Trophoblast cell (in vitro differentiated cells and primary cell): ENCODE measurements around the gene CCR6.
"Not testable (repeated sequence)": the region's sequence is repeated elsewhere in the genome, so short reads cannot be mapped to it uniquely, and the experiment has no call there.

Source experiments
- DNase-seq, 2 donors: peaks; one replicate each; pipeline ENCODE4 v3.0.0-alpha.2; 2016
- H2AFZ ChIP-seq: 2 replicates; pipeline ENCODE4 v1.6.1; 2013; ENCODE audit warnings: low read length, moderate library complexity, mild to moderate bottlenecking; ENCODE audit not compliant: insufficient read depth, poor library complexity
- H2AK5ac ChIP-seq: 2 replicates; pipeline ENCODE4 v1.6.1; 2013; ENCODE audit warnings: mild to moderate bottlenecking, low read length
- H2BK120ac ChIP-seq: 2 replicates; pipeline ENCODE4 v1.6.1; 2013; ENCODE audit warnings: low read length, mild to moderate bottlenecking, moderate library complexity; ENCODE audit not compliant: insufficient read depth, poor library complexity
- H2BK12ac ChIP-seq: 2 replicates; pipeline ENCODE4 v1.6.1; 2013; ENCODE audit warnings: mild to moderate bottlenecking, low read length, moderate library complexity
- H2BK5ac ChIP-seq: 2 replicates; pipeline ENCODE4 v1.6.1; 2013; ENCODE audit warnings: low read length, low read depth, moderate library complexity, mild to moderate bottlenecking; ENCODE audit not compliant: poor library complexity
- H3K14ac ChIP-seq: 2 replicates; pipeline ENCODE4 v1.6.1; 2013; ENCODE audit warnings: mild to moderate bottlenecking, low read length
- H3K18ac ChIP-seq: 2 replicates; pipeline ENCODE4 v1.6.1; 2013; ENCODE audit warnings: mild to moderate bottlenecking, low read length
- H3K23ac ChIP-seq: 2 replicates; pipeline ENCODE4 v1.6.1; 2013; ENCODE audit warnings: low read length
- H3K27ac ChIP-seq: 2 replicates; pipeline ENCODE4 v1.5.1; 2013; ENCODE audit warnings: low read depth, mild to moderate bottlenecking, inconsistent platforms, low read length, moderate library complexity
- H3K27me3 ChIP-seq: 2 replicates; pipeline ENCODE4 v1.6.1; 2013; ENCODE audit warnings: inconsistent platforms, mild to moderate bottlenecking, low read length, moderate library complexity; ENCODE audit not compliant: insufficient read depth
- H3K36me3 ChIP-seq, 2 experiments: 1 replicate in 1 of 2; 2 replicates in 1 of 2; pipeline ENCODE4 v1.6.1; 2013; ENCODE audit warnings: low read length in 2 of 2, mild to moderate bottlenecking in 2 of 2, moderate library complexity in 1 of 2; ENCODE audit not compliant: insufficient read depth in 2 of 2, control insufficient read depth in 1 of 2
- H3K4ac ChIP-seq: 2 replicates; pipeline ENCODE4 v1.6.1; 2013; ENCODE audit warnings: low read depth, mild to moderate bottlenecking, low read length, moderate library complexity
- H3K4me1 ChIP-seq, 2 experiments: 1 replicate in 1 of 2; 2 replicates in 1 of 2; pipeline ENCODE4 v1.6.1; 2013; ENCODE audit warnings: low read length in 2 of 2, mild to moderate bottlenecking in 2 of 2, moderate library complexity in 1 of 2; ENCODE audit not compliant: insufficient read depth in 2 of 2, control insufficient read depth in 1 of 2
- H3K4me2 ChIP-seq: 2 replicates; pipeline ENCODE4 v1.6.1; 2013; ENCODE audit warnings: inconsistent platforms, mild to moderate bottlenecking, low read length, moderate library complexity
- H3K4me3 ChIP-seq: 2 replicates; pipeline ENCODE4 v1.5.1; 2013; ENCODE audit warnings: mild to moderate bottlenecking, low read depth, low read length, inconsistent platforms
- H3K79me1 ChIP-seq: one replicate; pipeline ENCODE4 v1.6.1; 2013; ENCODE audit warnings: low read length
- H3K79me2 ChIP-seq: 2 replicates; pipeline ENCODE4 v1.6.1; 2013; ENCODE audit warnings: low read length, mild to moderate bottlenecking; ENCODE audit not compliant: control insufficient read depth, insufficient read depth, poor library complexity
- H3K9ac ChIP-seq: 2 replicates; pipeline ENCODE4 v1.6.1; 2013; ENCODE audit warnings: mild to moderate bottlenecking, low read length
- H3K9me3 ChIP-seq: 2 replicates; pipeline ENCODE4 v1.6.1; 2013; ENCODE audit warnings: low read depth, mild to moderate bottlenecking, control low read depth, inconsistent platforms, low read length; ENCODE audit not compliant: insufficient read depth
- H4K12ac ChIP-seq: 2 replicates; pipeline ENCODE4 v1.6.1; 2013; ENCODE audit warnings: low read depth, mild to moderate bottlenecking, low read length, moderate library complexity
- H4K8ac ChIP-seq: 2 replicates; pipeline ENCODE4 v1.6.1; 2013; ENCODE audit warnings: low read depth, mild to moderate bottlenecking, low read length, moderate library complexity
- H4K91ac ChIP-seq: one replicate; pipeline ENCODE4 v1.6.1; 2013; ENCODE audit warnings: low read depth, mild to moderate bottlenecking, low read length, moderate library complexity
- WGBS: extraction: QIAGEN DNeasy Blood & Tissue Kit; methylation state at CpG from one replicate; pipeline ENCODE4 v1.1.7; 2013; ENCODE audit warnings: missing lambda C conversion rate; ENCODE audit not compliant: insufficient read length, insufficient coverage; ENCODE audit errors: extremely low coverage; 5-methylcytosine and 5-hydroxymethylcytosine counted together

CCR6 gene

DNA sequence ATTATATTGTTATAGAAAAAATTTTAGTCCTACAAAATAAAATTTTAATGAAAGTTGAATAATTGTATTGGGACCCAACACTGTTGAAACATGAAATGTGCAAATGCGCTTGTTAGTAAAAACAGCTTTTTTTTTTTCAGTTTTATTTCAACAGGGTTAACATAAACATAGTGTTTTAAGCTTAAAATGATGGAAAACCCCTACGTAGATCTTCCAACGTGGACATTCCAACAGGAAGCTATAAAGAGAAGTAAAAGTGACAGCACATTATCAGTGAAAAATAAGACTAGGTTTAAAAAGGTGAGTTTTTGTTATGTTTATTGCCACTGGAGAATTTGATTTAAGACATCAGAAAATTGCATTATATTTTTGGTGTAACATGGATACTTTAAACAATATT is 41.4 kb downstream of the CCR6 start:
- Histone ChIP-seq H3K4me2 (no peak overlapping the region), H3K9me3 (no peaks in the 10 kb centered on the region), H3K27me3 (no peaks in the 10 kb centered on the region), H3K4me1 (peaks cover 0 to 2% of the 10 kb centered on the region in 2 experiments), H3K23ac (no peak overlapping the region), H3K79me1 (no peaks in the 10 kb centered on the region), H3K27ac (no peak overlapping the region), H2AK5ac (no peak overlapping the region), H3K36me3 (no peaks in the 10 kb centered on the region), H2BK12ac (no peak overlapping the region), H4K8ac (no peak overlapping the region), H3K79me2 (no peaks in the 10 kb centered on the region), H2BK120ac (no peak overlapping the region), H2AFZ (no peak overlapping the region), H4K12ac (no peak overlapping the region), H4K91ac (no peak overlapping the region), H3K4me3 (no peak overlapping the region), H3K18ac (no peak overlapping the region), H3K4ac (no peak overlapping the region), H2BK5ac (no peak overlapping the region), H3K9ac (no peak overlapping the region), H3K14ac (no peak overlapping the region)
- WGBS = no CpG with 5 or more reads among the region's 3 CpGs
- DNase-seq = no peak

DNA sequence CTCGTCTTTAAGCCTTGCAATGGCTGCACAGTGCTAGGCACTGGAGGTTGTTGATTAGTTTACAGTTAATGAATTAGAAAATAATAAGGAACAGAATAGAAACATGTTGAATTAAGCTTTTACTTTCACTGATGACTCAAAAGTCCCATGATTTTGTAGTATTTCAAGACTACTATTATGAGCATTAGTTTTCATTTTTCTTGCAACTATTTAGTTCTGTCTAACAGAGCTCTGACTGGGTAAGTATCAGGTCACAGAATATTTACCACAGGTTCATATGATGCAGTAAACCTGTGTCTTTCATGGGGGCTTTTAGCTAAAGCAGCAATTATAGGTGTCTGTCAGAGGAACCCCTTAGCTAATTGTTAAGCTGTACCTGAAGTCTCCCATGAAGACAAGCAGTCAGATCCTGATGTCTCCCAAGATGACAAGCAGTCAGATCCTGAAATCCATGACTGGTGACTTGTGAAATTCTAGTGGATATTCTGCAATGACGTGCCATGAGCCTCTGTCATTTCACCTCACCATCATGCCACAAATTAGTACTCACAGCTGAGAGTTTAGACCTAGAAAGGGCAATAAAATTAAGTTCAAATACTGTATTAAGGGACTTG is 43.1 kb downstream of the CCR6 start:
- no peaks in the 10 kb centered on the region for H3K9me3 ChIP-seq
- H3K18ac ChIP-seq = no peak overlapping the region
- no peak overlapping the region for H3K14ac ChIP-seq
- no peak for DNase-seq
- H3K27ac ChIP-seq = no peak overlapping the region
- H3K4me3 ChIP-seq = no peak overlapping the region
- no peak overlapping the region for H2AK5ac ChIP-seq
- H2BK120ac ChIP-seq = no peak overlapping the region
- H3K79me1 ChIP-seq = no peaks in the 10 kb centered on the region
- H4K12ac ChIP-seq = no peak overlapping the region
- no CpG with 5 or more reads among the region's 2 CpGs for WGBS
- no peak overlapping the region for H4K91ac ChIP-seq
- no peak overlapping the region for H2AFZ ChIP-seq
- H3K4me1 ChIP-seq = peaks cover 0 to 2% of the 10 kb centered on the region in 2 experiments
- no peak overlapping the region for H3K23ac ChIP-seq
- no peaks in the 10 kb centered on the region for H3K27me3 ChIP-seq
- no peak overlapping the region for H3K4me2 ChIP-seq
- H3K4ac ChIP-seq = no peak overlapping the region
- no peak overlapping the region for H2BK5ac ChIP-seq
- H3K9ac ChIP-seq = no peak overlapping the region
- H2BK12ac ChIP-seq = no peak overlapping the region
- no peaks in the 10 kb centered on the region for H3K79me2 ChIP-seq
- H3K36me3 ChIP-seq = no peaks in the 10 kb centered on the region
- no peak overlapping the region for H4K8ac ChIP-seq

DNA sequence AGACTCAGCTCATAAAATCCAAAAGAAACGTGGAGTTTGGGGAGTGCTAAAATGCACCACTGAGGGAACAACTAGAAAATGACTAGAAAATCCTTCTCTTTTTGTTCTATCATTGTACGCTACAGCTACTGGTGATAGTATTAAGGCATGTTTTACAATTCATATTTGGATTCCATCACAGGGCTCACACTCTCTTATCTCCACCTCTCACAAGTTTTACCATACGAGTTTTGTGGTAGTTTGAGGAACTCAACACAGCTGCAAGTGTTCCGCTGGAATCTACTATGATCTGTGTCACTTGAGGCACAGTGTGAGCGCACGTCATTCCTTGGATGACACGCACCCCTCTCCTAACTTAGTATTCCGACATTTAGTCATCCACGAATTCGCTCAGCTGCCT is 44.8 kb downstream of the CCR6 start:
- H3K9me3 ChIP-seq, H3K79me1 ChIP-seq, H2AK5ac ChIP-seq, H4K8ac ChIP-seq, H3K79me2 ChIP-seq, H2BK5ac ChIP-seq, DNase-seq, H3K4me2 ChIP-seq, H3K4me1 ChIP-seq, H4K12ac ChIP-seq, H4K91ac ChIP-seq, H2BK120ac ChIP-seq, H3K27ac ChIP-seq, H2BK12ac ChIP-seq, H3K23ac ChIP-seq, H3K18ac ChIP-seq, H2AFZ ChIP-seq, H3K14ac ChIP-seq, H3K9ac ChIP-seq, H3K4ac ChIP-seq, H3K36me3 ChIP-seq, H3K4me3 ChIP-seq, H3K27me3 ChIP-seq: not testable (repeated sequence)
- WGBS = no CpG with 5 or more reads among the region's 10 CpGs

DNA sequence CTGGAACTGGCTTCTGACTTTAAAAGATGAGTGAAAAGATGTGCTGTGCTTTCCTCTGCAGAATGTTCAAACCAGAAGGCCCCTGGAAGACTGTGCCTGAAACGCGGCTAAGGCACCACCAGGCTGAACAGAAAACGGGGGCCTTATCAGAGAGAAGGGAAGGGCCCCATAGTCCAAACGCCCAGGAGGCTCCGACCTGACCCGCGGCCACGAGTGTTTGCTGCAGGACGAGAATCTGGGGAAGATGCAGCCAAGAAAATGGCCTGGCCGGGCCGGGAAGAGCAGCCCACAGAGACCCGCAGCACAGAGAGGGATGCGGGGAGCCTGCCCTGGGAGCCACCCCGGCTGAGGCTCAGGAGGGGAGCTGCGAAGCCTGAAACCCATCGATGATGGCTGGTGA is 45.4 kb downstream of the CCR6 start:
- H3K9me3 ChIP-seq, H2BK5ac ChIP-seq, H3K36me3 ChIP-seq, H3K79me2 ChIP-seq, H2BK12ac ChIP-seq, H3K14ac ChIP-seq, H3K9ac ChIP-seq, H3K27ac ChIP-seq, H3K4ac ChIP-seq, H4K12ac ChIP-seq, H3K4me2 ChIP-seq, H3K4me1 ChIP-seq, H4K91ac ChIP-seq, H2AK5ac ChIP-seq, H3K4me3 ChIP-seq, H2BK120ac ChIP-seq, H3K18ac ChIP-seq, H3K23ac ChIP-seq, H4K8ac ChIP-seq, H3K27me3 ChIP-seq, H2AFZ ChIP-seq, DNase-seq, H3K79me1 ChIP-seq: not testable (repeated sequence)
- no CpG with 5 or more reads among the region's 16 CpGs for WGBS
